HEK293T (cell line): ENCODE data around the gene SLC16A11.
"Not testable (repeated sequence)": the region's sequence is repeated elsewhere in the genome, so short reads cannot be mapped to it uniquely, and the experiment has no call there.

Source experiments
- CTCF ChIA-PET: fragments of 350-600 bp; formaldehyde crosslinking; extraction: SDS; loops from one replicate; lab custom pipeline; 2021; ENCODE audit warnings: antibody characterized with exemption, inconsistent platforms; lab: Yijun Ruan, JAX
- POLR2A ChIA-PET: fragments of 350-600 bp; formaldehyde crosslinking; extraction: SDS; loops from one replicate; lab custom pipeline; 2020; ENCODE audit warnings: antibody characterized with exemption, inconsistent platforms; lab: Yijun Ruan, JAX
- DNase-seq: peaks from one replicate; pipeline ENCODE4 v3.0.0; 2012; ENCODE audit warnings: mixed read lengths; ENCODE audit errors: extremely low spot score
- ARNT ChIP-seq: fragments of 450-650 bp; IDR thresholded peaks from 2 replicates; pipeline ENCODE4 v1.6.1; 2017; ENCODE audit warnings: mild to moderate bottlenecking
- BHLHE40 ChIP-seq: fragments of 450-650 bp; IDR thresholded peaks from 2 replicates; pipeline ENCODE4 v1.6.1; 2016; ENCODE audit warnings: mild to moderate bottlenecking, moderate library complexity, borderline replicate concordance
- CTBP1 ChIP-seq: fragments of 450-650 bp; IDR thresholded peaks from 2 replicates; pipeline ENCODE4 v1.6.1; 2016; ENCODE audit warnings: borderline replicate concordance
- ELF4 ChIP-seq: fragments of 450-650 bp; IDR thresholded peaks from 2 replicates; pipeline ENCODE4 v1.6.1; 2017; ENCODE audit warnings: antibody characterized with exemption
- FOXA1 ChIP-seq: fragments of 450-650 bp; IDR thresholded peaks from 2 replicates; pipeline ENCODE4 v1.6.1; 2016; ENCODE audit warnings: mild to moderate bottlenecking
- FOXK2 ChIP-seq: fragments of 450-650 bp; IDR thresholded peaks from 2 replicates; pipeline ENCODE4 v1.6.1; 2016; ENCODE audit warnings: mild to moderate bottlenecking
- FOXM1 ChIP-seq: fragments of 450-650 bp; IDR thresholded peaks from 2 replicates; pipeline ENCODE4 v1.6.1; 2017; ENCODE audit warnings: mild to moderate bottlenecking, borderline replicate concordance
- HDGF ChIP-seq: fragments of 450-650 bp; IDR thresholded peaks from 2 replicates; pipeline ENCODE4 v1.6.1; 2017; ENCODE audit warnings: antibody characterized with exemption, borderline replicate concordance
- L3MBTL2 ChIP-seq: fragments of 450-650 bp; conservative IDR thresholded peaks from 2 replicates; pipeline ENCODE4 v1.6.1; 2016; ENCODE audit warnings: mild to moderate bottlenecking
- LEF1 ChIP-seq: fragments of 450-650 bp; IDR thresholded peaks from 2 replicates; pipeline ENCODE4 v1.6.1; 2017; ENCODE audit warnings: mild to moderate bottlenecking, borderline replicate concordance
- NFRKB ChIP-seq: fragments of 450-650 bp; IDR thresholded peaks from 2 replicates; pipeline ENCODE4 v1.6.1; 2016; ENCODE audit warnings: mild to moderate bottlenecking, moderate library complexity
- PKNOX1 ChIP-seq: fragments of 450-650 bp; IDR thresholded peaks from 2 replicates; pipeline ENCODE4 v1.6.1; 2016
- SP1 ChIP-seq: fragments of 450-650 bp; IDR thresholded peaks from 2 replicates; pipeline ENCODE4 v1.6.1; 2017
- SUZ12 ChIP-seq: fragments of 450-650 bp; IDR thresholded peaks from 2 replicates; pipeline ENCODE4 v1.6.1; 2016; ENCODE audit warnings: mild to moderate bottlenecking
- TARDBP ChIP-seq: fragments of 450-650 bp; IDR thresholded peaks from 2 replicates; pipeline ENCODE4 v1.6.1; 2016
- ZNF384 ChIP-seq: fragments of 450-650 bp; IDR thresholded peaks from 2 replicates; pipeline ENCODE4 v1.6.1; 2016

Gene SLC16A11

GRCh38 chr17:6997171-6997570, 46.7 kb downstream of the SLC16A11 start:
- no peak for DNase-seq
- ChIA-PET POLR2A (no interaction called here), CTCF (no interaction called here)
- TF ChIP-seq SP1 (no peak), HDGF (no peak), L3MBTL2 (no peak), PKNOX1 (no peak), CTBP1 (no peak)

GRCh38 chr17:6996256-6997011, 47.5 kb downstream of the SLC16A11 start:
- DNase-seq, result no peak
- ChIA-PET POLR2A (no interaction called here), CTCF (interaction anchor here (1.3 kb wide), 1 partner anchor 8 kb away, joined by 5 read pairs; no protein-coding TSS in a partner anchor)
- TF ChIP-seq ZNF384, result no peak
- no peak for TF ChIP-seq SP1
- TF ChIP-seq SUZ12, result no peak
- TF ChIP-seq BHLHE40, result no peak

DNA sequence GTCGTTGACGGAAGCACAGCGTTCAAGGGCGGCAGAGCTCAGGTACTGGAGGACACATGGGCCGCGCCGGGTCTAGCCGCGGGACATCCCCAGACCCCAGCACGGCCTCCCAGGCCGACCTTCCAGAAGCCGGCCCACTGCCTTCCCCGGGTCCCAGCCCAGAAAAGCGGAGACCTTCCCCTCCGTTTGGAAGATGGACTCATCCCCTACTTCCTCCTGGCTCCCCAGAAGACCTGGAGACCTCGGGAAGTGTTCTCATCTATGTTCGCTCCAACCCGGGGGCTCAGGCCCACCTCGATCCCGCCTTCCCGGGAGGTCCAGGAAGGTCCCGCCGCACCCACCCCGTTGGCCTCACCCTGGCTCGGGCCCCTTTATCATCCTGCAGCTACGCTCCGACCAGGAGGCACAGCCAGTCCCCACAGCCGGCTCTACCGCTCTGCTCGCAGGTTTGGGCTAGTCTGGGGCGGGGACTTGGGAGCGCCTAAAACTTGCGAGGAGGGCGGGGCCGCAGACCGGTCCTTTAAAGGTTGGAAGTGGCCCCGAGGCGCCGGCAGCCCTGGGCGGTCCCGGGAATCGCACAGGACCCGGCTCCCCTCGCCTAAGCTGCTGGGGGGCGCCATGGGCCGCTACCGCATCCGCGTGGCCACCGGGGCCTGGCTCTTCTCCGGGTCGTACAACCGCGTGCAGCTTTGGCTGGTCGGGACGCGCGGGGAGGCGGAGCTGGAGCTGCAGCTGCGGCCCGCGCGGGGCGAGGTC, 48.2 kb downstream of the SLC16A11 start, which contains the start of gene ALOX12:
Gene ALOX12 (plus strand): TSS at position 550 of the 756 bp plus-strand sequence. CDS start 69 bp downstream, at position 619.
- ChIA-PET POLR2A (no interaction called here), CTCF (interaction anchor here (1.3 kb wide), 1 partner anchor 9 kb away, joined by 5 read pairs; no protein-coding TSS in a partner anchor)
- DNase-seq, result no peak
- TF ChIP-seq FOXK2 (no peak), SUZ12 (no peak), HDGF (no peak), CTBP1 (no peak), NFRKB (no peak), PKNOX1 (no peak)

DNA sequence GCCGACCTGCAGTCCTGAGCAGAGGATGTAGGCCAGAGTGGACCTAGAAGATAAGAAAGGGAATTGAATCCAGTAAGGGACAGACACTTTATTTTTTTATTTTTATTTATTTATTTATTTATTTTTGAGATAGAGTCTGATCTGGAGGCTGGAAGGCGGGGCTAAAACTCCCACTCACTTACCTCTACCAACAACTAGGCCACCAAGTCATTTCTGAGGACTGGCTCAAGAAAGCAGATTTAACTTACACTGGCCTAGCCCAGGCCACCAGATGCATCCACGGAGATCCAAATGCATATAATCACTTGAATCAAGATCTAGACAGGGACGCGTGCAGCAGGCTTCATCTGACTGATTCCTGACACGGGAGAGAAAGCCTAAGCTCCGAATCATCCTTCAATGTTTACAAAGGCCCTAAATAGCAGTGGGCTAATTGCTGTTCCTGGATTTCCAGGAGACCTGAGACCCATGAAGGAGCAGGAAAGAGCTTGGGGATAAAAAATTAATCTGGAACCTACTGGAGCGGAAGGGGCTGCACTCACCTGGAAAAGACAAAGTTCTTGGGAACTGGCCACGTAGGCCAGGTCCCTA, 49.1 kb downstream of the SLC16A11 start:
- no peak for DNase-seq
- ChIA-PET POLR2A (no interaction called here), CTCF (no interaction called here)
- TF ChIP-seq FOXA1 (no peak), FOXM1 (no peak), L3MBTL2 (no peak), SP1 (no peak), BHLHE40 (no peak), PKNOX1 (no peak), ELF4 (no peak), SUZ12 (no peak), FOXK2 (no peak), TARDBP (no peak), ZNF384 (no peak), CTBP1 (no peak), NFRKB (no peak)

GRCh38 chr17:6994118-6994598, 49.7 kb downstream of the SLC16A11 start:
- POLR2A ChIA-PET, result no interaction called here
- no peak for TF ChIP-seq ZNF384
- no peak for TF ChIP-seq PKNOX1
- TF ChIP-seq ARNT, result no peak
- no peak for TF ChIP-seq TARDBP
- TF ChIP-seq L3MBTL2, result no peak
- no peak for TF ChIP-seq SUZ12
- TF ChIP-seq LEF1, result no peak
- no peak for TF ChIP-seq SP1
- no peak for TF ChIP-seq BHLHE40
- TF ChIP-seq CTBP1, result no peak
- TF ChIP-seq NFRKB, result no peak
- no peak for TF ChIP-seq ELF4
- TF ChIP-seq FOXM1, result no peak
- no peak for TF ChIP-seq HDGF
- TF ChIP-seq FOXA1, result no peak
- TF ChIP-seq FOXK2, result no peak
- CTCF ChIA-PET, result no interaction called here
- no peak for DNase-seq

GRCh38 chr17:6993613-6994056, 50.3 kb downstream of the SLC16A11 start:
- DNase-seq, POLR2A ChIA-PET: not testable (repeated sequence)
- CTCF ChIA-PET, result interaction anchor here (1.0 kb wide), 1 partner anchor 11 kb away, joined by 6 read pairs; no protein-coding TSS in a partner anchor
